Gastroesophageal sphincter (tissue), 3 donors: ENCODE measurements around the gene KIF1A.

Experiments
- CTCF ChIP-seq, 4 experiments: fragments of 200-600 bp in 2 of 4; fragments of 450-650 bp in 2 of 4; sonication (generic) in 1 of 4; IDR thresholded peaks; one replicate each; pipeline ENCODE4 v1.5.1; 2017 to 2019; ENCODE audit warnings: antibody characterized with exemption in 4 of 4, mild to moderate bottlenecking in 2 of 4, moderate library complexity in 2 of 4
- EP300 ChIP-seq: sonication (generic); formaldehyde crosslinking; IDR thresholded peaks from one replicate; pipeline ENCODE4 v1.6.1; 2017; ENCODE audit warnings: antibody characterized with exemption, mild to moderate bottlenecking
- POLR2A ChIP-seq, 2 donors: fragments of 450-650 bp; IDR thresholded peaks; one replicate each; pipeline ENCODE4 v1.6.1; 2017; ENCODE audit warnings: antibody characterized with exemption in 2 of 2, mild to moderate bottlenecking in 2 of 2, moderate library complexity in 1 of 2

DNA sequence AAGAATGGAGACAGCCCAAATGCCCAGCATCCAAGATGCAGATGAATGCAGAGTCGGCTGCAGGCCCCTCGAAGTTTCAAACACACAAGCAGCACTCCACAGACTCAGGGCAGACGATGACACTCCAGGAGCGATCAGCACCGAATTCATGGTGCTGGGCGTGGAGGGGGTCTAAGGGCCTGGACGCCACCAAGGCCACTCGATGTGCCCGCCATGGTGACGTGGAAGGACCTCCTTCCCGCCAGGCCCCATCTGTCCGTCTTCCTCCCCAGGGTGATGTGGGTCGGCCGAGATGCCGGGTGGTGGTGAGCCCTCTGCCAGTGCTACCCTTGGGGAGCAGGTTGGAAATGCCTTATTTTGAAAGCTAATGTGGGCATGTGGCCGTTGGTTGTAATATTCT lies 9.4 kb downstream of the KIF1A start:
- TF ChIP-seq CTCF (IDR thresholded peaks at IDR 0.05) (no peak), POLR2A (IDR thresholded peaks at IDR 0.05) (no peak), EP300 (no peak)
